ENCODE data around the gene MAPK12. TPM values are rescaled to one million over a fixed set of nuclear protein-coding genes. Genes with fewer than 3 reads are reported as not detected.

MAPK12 gene
- total RNA-seq, 3 donors from 2014 or later: 3.3 to 4.3 (median 3.9) TPM

- ATAC-seq (peak in 1 of 2 donors; percentile 34), DNase-seq (no peak)
- Mint-ChIP-seq H3K9me3 (no peaks in the 10 kb centered on the region), H3K4me1 (ENCODE audit: low read depth) (peaks cover 5% of the 10 kb centered on the region), H3K36me3 (ENCODE audit: insufficient read depth) (no peaks in the 10 kb centered on the region), H3K4me3 (no peak overlapping the region), H3K27me3 (ENCODE audit: low read depth) (peaks cover 27% of the 10 kb centered on the region)
These were observed 32.2 kb upstream of the MAPK12 start for GRCh38 chr22:50293441-50294318.

- Mint-ChIP-seq H3K27me3 (ENCODE audit: low read depth) (peaks cover 26% of the 10 kb centered on the region), H3K4me1 (ENCODE audit: low read depth) (peaks cover 5% of the 10 kb centered on the region), H3K36me3 (ENCODE audit: insufficient read depth) (no peaks in the 10 kb centered on the region), H3K4me3 (peak overlapping the region; percentile 16), H3K9me3 (no peaks in the 10 kb centered on the region)
- no peak for DNase-seq
- peak in 1 of 2 donors; percentile 19 for ATAC-seq
These were observed 31.4 kb upstream of the MAPK12 start for GRCh38 chr22:50292643-50293440.

GRCh38 chr22:50289942-50290630 is 28.6 kb upstream of the MAPK12 start:
- Mint-ChIP-seq H3K27me3 (ENCODE audit: low read depth) (peaks cover 19% of the 10 kb centered on the region), H3K9me3 (no peaks in the 10 kb centered on the region), H3K36me3 (ENCODE audit: insufficient read depth) (no peaks in the 10 kb centered on the region), H3K4me3 (no peak overlapping the region), H3K4me1 (ENCODE audit: low read depth) (peaks cover 5% of the 10 kb centered on the region)
- ATAC-seq (no peak), DNase-seq (no peak)

- H3K27me3 Mint-ChIP-seq (ENCODE audit: low read depth): peaks cover 19% of the 10 kb centered on the region
- H3K4me3 Mint-ChIP-seq: no peak overlapping the region
- peaks cover 5% of the 10 kb centered on the region for H3K4me1 Mint-ChIP-seq (ENCODE audit: low read depth)
- H3K36me3 Mint-ChIP-seq (ENCODE audit: insufficient read depth): no peaks in the 10 kb centered on the region
- no peaks in the 10 kb centered on the region for H3K9me3 Mint-ChIP-seq
- no peak for ATAC-seq
- DNase-seq: no peak
These were observed 27.9 kb upstream of the MAPK12 start for GRCh38 chr22:50289151-50289941.

DNA sequence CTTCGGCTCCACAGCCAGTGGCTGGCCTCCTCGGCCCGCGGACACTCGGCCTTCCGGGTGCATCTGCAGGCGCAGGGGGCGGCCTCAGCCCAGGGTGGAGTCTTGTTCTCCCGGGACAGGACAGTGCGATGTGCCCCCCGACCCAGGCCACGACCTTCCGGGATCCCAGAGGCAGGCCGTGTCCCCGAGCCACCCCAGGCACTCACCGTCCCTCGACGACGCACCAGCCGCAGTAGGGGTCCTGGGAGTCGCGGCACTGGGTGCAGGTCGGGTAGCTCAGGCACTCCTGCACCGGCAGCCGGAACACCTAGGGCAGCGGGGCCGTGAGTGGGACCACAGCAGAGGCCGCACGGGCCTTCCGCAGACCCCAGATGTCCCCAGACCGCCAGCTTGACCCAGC is 26.2 kb upstream of the MAPK12 start:
- DNase-seq: no peak
- H3K4me1 Mint-ChIP-seq (ENCODE audit: low read depth): peaks cover 3% of the 10 kb centered on the region
- no peak overlapping the region for H3K4me3 Mint-ChIP-seq
- no peak for ATAC-seq
- no peaks in the 10 kb centered on the region for H3K36me3 Mint-ChIP-seq (ENCODE audit: insufficient read depth)
- H3K27me3 Mint-ChIP-seq (ENCODE audit: low read depth): peaks cover 16% of the 10 kb centered on the region
- no peaks in the 10 kb centered on the region for H3K9me3 Mint-ChIP-seq

- Mint-ChIP-seq H3K27me3 (ENCODE audit: low read depth) (peaks cover 8% of the 10 kb centered on the region), H3K36me3 (ENCODE audit: insufficient read depth) (no peaks in the 10 kb centered on the region), H3K4me1 (ENCODE audit: low read depth) (no peaks in the 10 kb centered on the region), H3K9me3 (no peaks in the 10 kb centered on the region), H3K4me3 (no peak overlapping the region)
- DNase-seq: no peak
- no peak for ATAC-seq
These were observed 25.3 kb upstream of the MAPK12 start for GRCh38 chr22:50286701-50287318.

- DNase-seq (no peak), ATAC-seq (no peak)
- Mint-ChIP-seq H3K9me3 (no peaks in the 10 kb centered on the region), H3K4me1 (ENCODE audit: low read depth) (no peaks in the 10 kb centered on the region), H3K27me3 (ENCODE audit: low read depth) (peaks cover 2% of the 10 kb centered on the region), H3K4me3 (no peak overlapping the region), H3K36me3 (ENCODE audit: insufficient read depth) (no peaks in the 10 kb centered on the region)
These were observed 24.8 kb upstream of the MAPK12 start for GRCh38 chr22:50286275-50286674.

DNA sequence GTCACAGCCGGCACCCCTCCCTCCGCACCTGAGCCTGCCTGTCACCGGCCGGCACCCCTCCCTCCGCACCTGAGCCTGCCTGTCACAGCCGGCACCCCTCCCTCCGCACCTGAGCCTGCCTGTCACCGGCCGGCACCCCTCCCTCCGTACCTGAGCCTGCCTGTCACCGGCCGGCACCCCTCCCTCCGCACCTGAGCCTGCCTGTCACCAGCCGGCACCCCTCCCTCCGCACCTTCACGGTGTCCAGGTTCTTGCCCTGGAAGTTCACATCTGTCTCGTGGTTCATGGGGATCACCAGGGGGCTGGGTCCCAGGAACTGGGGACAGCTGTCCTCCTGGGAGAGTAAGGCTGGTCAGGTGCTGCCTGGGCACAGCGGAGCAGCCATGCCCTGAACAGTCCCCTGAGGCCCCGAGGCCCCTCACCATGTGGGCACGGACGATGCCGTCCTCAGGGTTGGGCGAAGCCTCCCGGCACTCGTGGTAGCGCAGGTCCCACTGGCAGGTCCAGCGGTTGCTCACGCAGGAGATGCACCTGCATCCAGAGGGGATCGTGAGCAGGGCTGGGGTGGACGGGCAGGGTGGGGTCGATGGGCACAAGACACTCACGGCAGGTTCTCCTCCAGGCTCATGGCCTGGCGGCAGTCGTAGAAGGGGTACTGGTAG is 24.2 kb upstream of the MAPK12 start:
- no peaks in the 10 kb centered on the region for H3K27me3 Mint-ChIP-seq (ENCODE audit: low read depth)
- no peaks in the 10 kb centered on the region for H3K9me3 Mint-ChIP-seq
- H3K36me3 Mint-ChIP-seq (ENCODE audit: insufficient read depth): no peaks in the 10 kb centered on the region

DNA sequence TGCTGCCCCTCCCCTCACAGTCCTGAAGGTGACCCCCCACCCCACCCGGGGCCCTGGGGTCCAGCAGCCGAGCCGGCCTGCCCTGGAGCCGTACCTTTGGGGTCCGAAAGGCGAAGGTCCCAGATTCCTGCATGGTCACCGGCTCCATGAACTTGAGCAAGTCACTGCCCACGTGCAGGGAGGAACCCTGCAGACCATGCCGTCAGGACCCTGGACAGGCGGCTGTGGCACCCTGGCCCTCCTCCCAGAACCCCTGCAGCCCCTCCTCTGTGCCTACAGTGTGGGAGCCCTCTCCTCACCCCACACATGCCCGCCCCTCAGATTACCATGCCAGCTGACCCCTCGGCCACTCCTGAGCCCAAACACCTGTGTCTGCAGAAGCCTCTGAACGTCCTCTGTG is 23.0 kb upstream of the MAPK12 start:
- no peaks in the 10 kb centered on the region for H3K9me3 Mint-ChIP-seq
- no peak for ATAC-seq
- H3K36me3 Mint-ChIP-seq (ENCODE audit: insufficient read depth): no peaks in the 10 kb centered on the region
- H3K27me3 Mint-ChIP-seq (ENCODE audit: low read depth): no peaks in the 10 kb centered on the region
- H3K4me1 Mint-ChIP-seq (ENCODE audit: low read depth): no peaks in the 10 kb centered on the region
- no peak for DNase-seq
- H3K4me3 Mint-ChIP-seq: no peak overlapping the region

More for the DNA sequence above, 24.2 kb upstream of the MAPK12 start:
- Mint-ChIP-seq H3K4me3 (no peak overlapping the region), H3K4me1 (ENCODE audit: low read depth) (no peaks in the 10 kb centered on the region)
- ATAC-seq (no peak), DNase-seq (no peak)

DNA sequence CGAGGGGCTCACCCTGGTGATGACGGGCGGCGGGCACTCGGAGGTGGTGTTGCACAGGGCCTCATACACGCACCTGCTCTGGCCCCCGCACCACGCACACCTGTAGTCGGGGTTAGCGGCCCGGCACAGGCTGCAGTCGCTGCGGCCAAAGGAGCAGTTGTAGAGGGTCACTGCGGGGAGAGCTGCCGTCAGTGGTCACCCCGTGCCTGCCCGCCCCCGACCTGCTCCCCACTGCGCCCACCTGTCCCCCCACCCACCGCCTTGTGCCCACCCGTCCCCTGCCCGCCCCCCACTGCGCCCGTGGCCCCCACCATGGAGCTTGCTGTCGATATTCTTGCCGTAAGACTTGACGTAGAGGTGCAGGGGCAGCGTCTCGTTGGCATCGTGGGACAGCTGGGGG is 22.3 kb upstream of the MAPK12 start:
- no peak overlapping the region for H3K4me3 Mint-ChIP-seq
- no peaks in the 10 kb centered on the region for H3K4me1 Mint-ChIP-seq (ENCODE audit: low read depth)
- no peak for DNase-seq
- H3K9me3 Mint-ChIP-seq: no peaks in the 10 kb centered on the region
- H3K27me3 Mint-ChIP-seq (ENCODE audit: low read depth): no peaks in the 10 kb centered on the region
- no peak for ATAC-seq
- H3K36me3 Mint-ChIP-seq (ENCODE audit: insufficient read depth): no peaks in the 10 kb centered on the region

DNA sequence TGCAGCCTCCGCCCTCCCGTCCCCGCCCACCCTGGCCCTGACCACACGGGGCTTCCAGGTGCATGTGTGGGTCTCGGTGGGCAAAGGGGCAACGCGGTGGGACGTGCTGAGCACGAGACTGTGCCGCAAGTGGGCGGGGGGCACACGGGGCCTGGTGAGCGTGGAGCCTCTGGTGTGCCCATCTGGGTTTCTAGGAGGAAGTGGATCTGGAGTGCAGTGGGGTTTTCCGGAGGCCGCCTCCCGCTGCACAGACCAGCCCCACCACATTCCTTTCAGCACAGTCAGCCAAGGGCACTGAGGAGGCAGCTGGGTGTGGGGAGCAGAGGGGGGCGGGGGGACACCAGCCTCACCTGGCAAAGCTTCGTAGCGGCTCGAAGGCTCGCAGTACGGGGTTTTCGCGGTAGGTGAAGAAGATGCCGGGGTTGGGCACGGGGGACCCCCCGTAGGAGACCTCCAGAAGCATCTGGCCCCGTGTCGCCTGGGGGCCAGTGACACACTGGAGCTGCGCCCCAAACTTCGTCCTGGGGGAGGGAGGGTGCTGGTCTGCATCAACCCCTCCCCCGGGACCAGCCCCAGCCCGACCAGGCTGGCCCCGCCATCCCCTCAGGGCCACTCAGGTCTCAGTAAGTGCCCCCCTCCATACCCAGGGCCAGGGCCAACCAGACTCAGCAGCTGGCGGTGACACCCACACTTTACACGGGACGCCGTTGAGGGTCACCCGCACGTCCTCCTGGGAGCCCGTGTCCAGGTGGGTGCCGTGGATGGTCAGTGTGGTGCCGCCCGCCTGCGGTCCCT is 21.1 kb upstream of the MAPK12 start:
- DNase-seq: no peak
- ATAC-seq: no peak
- no peaks in the 10 kb centered on the region for H3K4me1 Mint-ChIP-seq (ENCODE audit: low read depth)
- H3K27me3 Mint-ChIP-seq (ENCODE audit: low read depth): no peaks in the 10 kb centered on the region
- no peak overlapping the region for H3K4me3 Mint-ChIP-seq
- no peaks in the 10 kb centered on the region for H3K36me3 Mint-ChIP-seq (ENCODE audit: insufficient read depth)
- no peaks in the 10 kb centered on the region for H3K9me3 Mint-ChIP-seq

- Mint-ChIP-seq H3K9me3 (no peaks in the 10 kb centered on the region), H3K4me3 (no peak overlapping the region), H3K27me3 (ENCODE audit: low read depth) (no peaks in the 10 kb centered on the region), H3K4me1 (ENCODE audit: low read depth) (no peaks in the 10 kb centered on the region), H3K36me3 (ENCODE audit: insufficient read depth) (no peaks in the 10 kb centered on the region)
- ATAC-seq (no peak), DNase-seq (no peak)
These were observed 20.5 kb upstream of the MAPK12 start for GRCh38 chr22:50281957-50282356.

All from activated T-cell treated with anti-CD3 and anti-CD28 coated beads, Interleukin-2, amount 50 U/mL, for 4 hours (primary cell).